Mesendoderm (in vitro differentiated cells): ENCODE data around the gene MYO5C.
"Not testable (repeated sequence)": the region's sequence is repeated elsewhere in the genome, so short reads cannot be mapped to it uniquely, and the experiment has no call there.

ENCODE experiments used
- DNase-seq: peaks from one replicate; pipeline ENCODE4 v3.0.0; 2013
- H2AK5ac ChIP-seq: 2 replicates; pipeline ENCODE4 v1.6.1; 2013; ENCODE audit warnings: low read length, inconsistent platforms
- H2BK120ac ChIP-seq: 2 replicates; pipeline ENCODE4 v1.6.1; 2013; ENCODE audit warnings: low read depth, mild to moderate bottlenecking, low read length, moderate library complexity, mixed read lengths
- H2BK15ac ChIP-seq: replicated peaks from 2 replicates; pipeline ENCODE4 v1.6.1; 2013; ENCODE audit warnings: low read depth, mild to moderate bottlenecking, moderate library complexity
- H2BK5ac ChIP-seq: 2 replicates; pipeline ENCODE4 v1.6.1; 2013; ENCODE audit warnings: low read length, inconsistent platforms
- H3K18ac ChIP-seq: 2 replicates; pipeline ENCODE4 v1.6.1; 2013; ENCODE audit warnings: mild to moderate bottlenecking, low read length, mixed read lengths
- H3K23ac ChIP-seq: one replicate; pipeline ENCODE4 v1.6.1; 2013; ENCODE audit warnings: low read length
- H3K27ac ChIP-seq: 2 replicates; pipeline ENCODE4 v1.5.1; 2013; ENCODE audit warnings: low read depth, mild to moderate bottlenecking, inconsistent platforms, low read length, moderate library complexity
- H3K27me3 ChIP-seq: 2 replicates; pipeline ENCODE4 v1.6.1; 2013; ENCODE audit warnings: low read length, control low read depth, mild to moderate bottlenecking, inconsistent platforms; ENCODE audit not compliant: insufficient read depth, poor library complexity
- H3K36me3 ChIP-seq: 2 replicates; pipeline ENCODE4 v1.6.1; 2013; ENCODE audit warnings: low read length, inconsistent platforms; ENCODE audit not compliant: control insufficient read depth, insufficient read depth
- H3K4ac ChIP-seq: one replicate; pipeline ENCODE4 v1.6.1; 2013; ENCODE audit warnings: low read depth, mild to moderate bottlenecking, low read length, moderate library complexity
- H3K4me1 ChIP-seq: 2 replicates; pipeline ENCODE4 v1.6.1; 2013; ENCODE audit warnings: low read depth, low read length, inconsistent platforms; ENCODE audit not compliant: control insufficient read depth
- H3K4me2 ChIP-seq: 2 replicates; pipeline ENCODE4 v1.6.1; 2013; ENCODE audit warnings: low read length
- H3K4me3 ChIP-seq: 2 replicates; pipeline ENCODE4 v1.5.1; 2013; ENCODE audit warnings: mild to moderate bottlenecking, low read length
- H3K56ac ChIP-seq: one replicate; pipeline ENCODE4 v1.6.1; 2013; ENCODE audit warnings: low read length
- H3K79me1 ChIP-seq: 2 replicates; pipeline ENCODE4 v1.6.1; 2013; ENCODE audit warnings: low read length, inconsistent platforms
- H3K79me2 ChIP-seq: 2 replicates; pipeline ENCODE4 v1.6.1; 2013; ENCODE audit warnings: mild to moderate bottlenecking, low read length; ENCODE audit not compliant: control insufficient read depth, insufficient read depth
- H3K9ac ChIP-seq: 2 replicates; pipeline ENCODE4 v1.6.1; 2013; ENCODE audit warnings: low read length, inconsistent platforms
- H4K5ac ChIP-seq: one replicate; pipeline ENCODE4 v1.6.1; 2013; ENCODE audit warnings: low read length
- H4K8ac ChIP-seq: one replicate; pipeline ENCODE4 v1.6.1; 2013; ENCODE audit warnings: low read depth, mild to moderate bottlenecking, control low read depth, low read length, moderate library complexity
- WGBS: extraction: QIAGEN DNeasy Blood & Tissue Kit; methylation state at CpG from one replicate; pipeline ENCODE4 v1.1.7; 2013; ENCODE audit warnings: low lambda C conversion rate, missing lambda C conversion rate; ENCODE audit not compliant: insufficient coverage; ENCODE audit errors: extremely low coverage; 5-methylcytosine and 5-hydroxymethylcytosine counted together

Gene MYO5C

DNA sequence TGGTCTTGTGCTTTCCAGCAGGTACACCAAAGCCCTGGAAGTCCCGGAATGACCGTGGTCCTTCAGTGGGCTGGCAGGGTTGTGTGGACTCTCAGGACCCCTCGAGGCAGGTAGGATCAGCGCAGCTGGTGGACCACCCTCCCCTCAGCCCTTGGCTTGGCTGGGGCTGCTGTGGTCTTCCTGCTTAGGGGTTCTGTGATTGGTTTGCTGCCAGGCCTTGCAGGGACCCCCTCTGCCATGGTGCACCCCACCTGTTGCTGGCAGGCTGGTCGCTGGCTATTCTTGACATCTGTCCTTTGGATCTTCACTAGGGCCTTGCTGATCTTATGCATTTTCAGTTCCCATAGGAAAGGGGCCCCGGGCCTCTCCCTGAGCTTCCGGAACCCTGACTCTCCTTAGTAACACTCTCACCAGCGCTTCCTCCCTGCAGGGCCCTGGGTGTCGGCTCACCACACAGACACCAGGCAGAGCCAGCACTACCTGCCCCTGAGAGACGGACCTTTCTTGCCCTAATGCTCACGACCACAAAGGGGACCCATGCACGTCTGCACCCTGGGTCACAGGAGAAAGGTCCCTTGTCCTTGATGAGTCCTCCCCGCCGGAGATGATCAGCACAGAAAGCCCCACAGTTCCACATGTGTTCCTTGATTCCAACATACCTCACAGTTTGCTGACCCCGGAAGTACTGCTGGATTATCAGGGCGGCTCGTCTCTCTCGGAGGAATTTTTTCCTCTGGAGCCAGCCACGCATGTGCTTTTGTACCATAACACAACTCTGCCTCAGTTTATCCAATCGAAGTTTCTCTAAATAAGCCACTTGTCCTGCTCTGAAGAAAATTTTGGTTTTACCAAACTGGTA lies 51.7 kb downstream of the MYO5C start:
- no peak overlapping the region for H3K56ac ChIP-seq
- H2BK15ac ChIP-seq = no peak overlapping the region
- no peak overlapping the region for H4K8ac ChIP-seq
- no peak overlapping the region for H3K4ac ChIP-seq
- no peaks in the 10 kb centered on the region for H3K27me3 ChIP-seq
- no peak overlapping the region for H4K5ac ChIP-seq
- H3K4me3 ChIP-seq = no peak overlapping the region
- no peak overlapping the region for H3K23ac ChIP-seq
- no peak for DNase-seq
- no peaks in the 10 kb centered on the region for H3K4me1 ChIP-seq
- no peak overlapping the region for H3K27ac ChIP-seq
- H3K36me3 ChIP-seq = peaks cover 1% of the 10 kb centered on the region
- H3K4me2 ChIP-seq = no peak overlapping the region
- H2BK120ac ChIP-seq = no peak overlapping the region
- H3K79me1 ChIP-seq = no peaks in the 10 kb centered on the region
- H2BK5ac ChIP-seq = no peak overlapping the region
- WGBS = no CpG with 5 or more reads among the region's 20 CpGs
- H2AK5ac ChIP-seq = no peak overlapping the region
- H3K18ac ChIP-seq = no peak overlapping the region
- H3K79me2 ChIP-seq = no peaks in the 10 kb centered on the region
- H3K9ac ChIP-seq = no peak overlapping the region

- Histone ChIP-seq H4K8ac (no peak overlapping the region), H3K36me3 (peaks cover 1% of the 10 kb centered on the region), H3K9ac (no peak overlapping the region), H2AK5ac (no peak overlapping the region), H4K5ac (no peak overlapping the region), H3K4me2 (no peak overlapping the region), H3K18ac (no peak overlapping the region), H3K4me1 (no peaks in the 10 kb centered on the region), H3K23ac (no peak overlapping the region), H3K4me3 (no peak overlapping the region), H3K56ac (no peak overlapping the region), H2BK5ac (no peak overlapping the region), H3K79me2 (no peaks in the 10 kb centered on the region), H3K27ac (no peak overlapping the region), H2BK15ac (no peak overlapping the region), H3K4ac (no peak overlapping the region), H3K79me1 (no peaks in the 10 kb centered on the region), H2BK120ac (no peak overlapping the region), H3K27me3 (no peaks in the 10 kb centered on the region)
- DNase-seq = no peak
- no CpG with 5 or more reads among the region's 7 CpGs for WGBS
These were observed 52.3 kb downstream of the MYO5C start for GRCh38 chr15:52243286-52243685.

- H3K36me3 ChIP-seq = peaks cover 1% of the 10 kb centered on the region
- no peak overlapping the region for H3K4me3 ChIP-seq
- no peak overlapping the region for H2BK120ac ChIP-seq
- H3K23ac ChIP-seq = no peak overlapping the region
- no peaks in the 10 kb centered on the region for H3K79me1 ChIP-seq
- no peaks in the 10 kb centered on the region for H3K4me1 ChIP-seq
- H3K56ac ChIP-seq = no peak overlapping the region
- H4K8ac ChIP-seq = no peak overlapping the region
- H2BK5ac ChIP-seq = no peak overlapping the region
- no peak for DNase-seq
- H3K27ac ChIP-seq = no peak overlapping the region
- no peak overlapping the region for H3K9ac ChIP-seq
- no peak overlapping the region for H2AK5ac ChIP-seq
- H3K4me2 ChIP-seq = no peak overlapping the region
- no peak overlapping the region for H2BK15ac ChIP-seq
- WGBS = no CpG with 5 or more reads among the region's 4 CpGs
- no peak overlapping the region for H3K18ac ChIP-seq
- no peaks in the 10 kb centered on the region for H3K27me3 ChIP-seq
- no peak overlapping the region for H4K5ac ChIP-seq
- H3K79me2 ChIP-seq = no peaks in the 10 kb centered on the region
- H3K4ac ChIP-seq = no peak overlapping the region
These were observed 54.1 kb downstream of the MYO5C start for GRCh38 chr15:52241489-52241888.

DNA sequence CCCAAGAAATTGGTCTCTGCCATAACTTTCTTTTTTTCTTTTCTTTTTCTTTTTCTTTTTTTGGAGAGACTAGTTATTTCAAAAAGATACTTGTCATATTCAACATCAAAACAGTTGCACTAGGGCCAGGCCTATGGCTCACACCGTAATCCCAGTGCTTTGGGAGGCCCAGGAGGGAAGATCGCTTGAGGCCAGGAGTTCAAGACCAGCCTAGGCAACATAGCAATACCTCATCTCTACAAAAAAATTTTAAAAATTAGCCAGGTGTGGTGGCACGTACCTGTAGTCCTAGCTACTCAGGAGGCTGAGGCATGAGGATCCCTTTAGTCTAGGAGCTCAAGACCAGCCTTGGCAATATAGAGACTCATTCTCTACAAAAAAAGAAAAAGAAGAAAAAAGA lies 55.4 kb downstream of the MYO5C start:
- Histone ChIP-seq H3K18ac (no peak overlapping the region), H3K27me3 (no peaks in the 10 kb centered on the region), H3K79me1 (no peaks in the 10 kb centered on the region), H3K36me3 (peaks cover 1% of the 10 kb centered on the region), H3K27ac (no peak overlapping the region), H2BK120ac (no peak overlapping the region), H3K4me3 (no peak overlapping the region), H4K5ac (no peak overlapping the region), H3K9ac (no peak overlapping the region), H3K23ac (no peak overlapping the region), H3K56ac (no peak overlapping the region), H2BK5ac (no peak overlapping the region), H4K8ac (no peak overlapping the region), H3K4me2 (no peak overlapping the region), H2AK5ac (no peak overlapping the region), H3K4ac (no peak overlapping the region), H3K79me2 (no peaks in the 10 kb centered on the region), H2BK15ac (no peak overlapping the region), H3K4me1 (no peaks in the 10 kb centered on the region)
- WGBS = no CpG with 5 or more reads among the region's 3 CpGs
- no peak for DNase-seq

- H3K23ac ChIP-seq, H3K18ac ChIP-seq, H3K36me3 ChIP-seq, H3K4me3 ChIP-seq, H3K4me2 ChIP-seq, H2BK15ac ChIP-seq, H2BK5ac ChIP-seq, H3K27ac ChIP-seq, H3K56ac ChIP-seq, H3K79me2 ChIP-seq, H4K8ac ChIP-seq, H3K27me3 ChIP-seq, H3K9ac ChIP-seq, H3K4ac ChIP-seq, H3K4me1 ChIP-seq, H3K79me1 ChIP-seq, H2BK120ac ChIP-seq, H4K5ac ChIP-seq, DNase-seq, H2AK5ac ChIP-seq: not testable (repeated sequence)
- WGBS = no CpG with 5 or more reads among the region's 13 CpGs
These were observed 56.5 kb downstream of the MYO5C start for GRCh38 chr15:52238989-52239525.
